Ureter (tissue), 1 donor: ENCODE data around the gene NLRP5. TPM values are rescaled to one million over a fixed set of nuclear protein-coding genes. Genes with fewer than 3 reads are reported as not detected.

ENCODE experiments used
- total RNA-seq: library from RNA; stranded (reverse); gene quantifications from one replicate; pipeline ENCODE4 v1.2.4, GENCODE V29; 2023
- donor health status: DM: yes; HTN: yes; CAD: no.

The NLRP5 gene
- total RNA-seq, 1 donor from 2014 or later: not detected

Other genes with a start within 250 kb of the NLRP5 start
- not detected for gene NLRP9, start 248.4 kb upstream of the NLRP5 start, total RNA-seq
- not detected for gene RFPL4A, start 227.7 kb upstream of the NLRP5 start, total RNA-seq
- not detected for gene RFPL4AL1, start 217.7 kb upstream of the NLRP5 start, total RNA-seq
- gene NLRP11, start 154.8 kb upstream of the NLRP5 start, total RNA-seq: not detected
- not detected for gene NLRP4, start 150.2 kb upstream of the NLRP5 start, total RNA-seq
- not detected for gene NLRP13, start 54.4 kb upstream of the NLRP5 start, total RNA-seq
- gene NLRP8, start 38.9 kb upstream of the NLRP5 start, total RNA-seq: not detected
- gene ZNF787, start 134.5 kb downstream of the NLRP5 start, total RNA-seq: 32.4 TPM
- gene ZNF444, start 154.5 kb downstream of the NLRP5 start, total RNA-seq: 25.8 TPM
- gene GALP, start 189.2 kb downstream of the NLRP5 start, total RNA-seq: not detected
- not detected for gene ZSCAN5B, start 211.0 kb downstream of the NLRP5 start, total RNA-seq
- not detected for gene ZSCAN5C, start 215.5 kb downstream of the NLRP5 start, total RNA-seq